HG03175 (cell line): ENCODE data around the gene SERF1B.
"Not testable (repeated sequence)": the region's sequence is repeated elsewhere in the genome, so short reads cannot be mapped to it uniquely, and the experiment has no call there.

Experiments used
- ATAC-seq: cut with Tn5 transposase; IDR thresholded peaks from one replicate; pipeline ENCODE4 v1.9.1; 2021; ENCODE audit warnings: mild to moderate bottlenecking, moderate library complexity; ENCODE audit not compliant: unreplicated experiment

The SERF1B gene

GRCh38 chr5:70025106-70025844, at the start of gene SERF1B:
SERF1B (plus strand) TSS chr5:70025251; CDS start chr5:70025452, 201 bp downstream.
- ATAC-seq = peak; percentile 89

GRCh38 chr5:69991713-69992112, 33.3 kb upstream of the SERF1B start:
- ATAC-seq = not testable (repeated sequence)

GRCh38 chr5:69995535-69995934, 29.5 kb upstream of the SERF1B start:
- not testable (repeated sequence) for ATAC-seq

GRCh38 chr5:70020660-70021059, 4.4 kb upstream of the SERF1B start:
- ATAC-seq = not testable (repeated sequence)

GRCh38 chr5:70025845-70026145, 744 bp downstream of the SERF1B start:
- not testable (repeated sequence) for ATAC-seq

GRCh38 chr5:70031204-70031603, 6.2 kb downstream of the SERF1B start:
- ATAC-seq = not testable (repeated sequence)

- not testable (repeated sequence) for ATAC-seq
Observed at GRCh38 chr5:70041411-70041810, 16.4 kb downstream of the SERF1B start.

GRCh38 chr5:70049790-70050142, 24.7 kb downstream of the SERF1B start:
- peak; percentile 39 for ATAC-seq

- not testable (repeated sequence) for ATAC-seq
Observed at GRCh38 chr5:70056289-70056942, 31.4 kb downstream of the SERF1B start.

- ATAC-seq = not testable (repeated sequence)
Observed at GRCh38 chr5:70057140-70057539, 32.1 kb downstream of the SERF1B start.

- not testable (repeated sequence) for ATAC-seq
Observed at GRCh38 chr5:70077632-70078031, 52.6 kb downstream of the SERF1B start.

- not testable (repeated sequence) for ATAC-seq
Observed at GRCh38 chr5:70088907-70089464, 63.9 kb downstream of the SERF1B start.

- ATAC-seq = not testable (repeated sequence)
Observed at GRCh38 chr5:70091776-70092175, 66.7 kb downstream of the SERF1B start.
